ENCODE measurements around the gene RASSF5. TPM values are rescaled to one million over a fixed set of nuclear protein-coding genes. Genes with fewer than 3 reads are reported as not detected.

The RASSF5 gene
- total and polyA plus RNA-seq, 10 of the 15 experiments (the other 5 are each of a cell fraction or from before 2014, with no cell fraction given), result 14.0 to 89.6 (median 68.9) TPM

GRCh38 chr1:206526064-206526911 is 19.0 kb downstream of the RASSF5 start:
- ChIA-PET SMC1A (ENCODE audit: uncharacterized antibody, unreplicated experiment) (interaction anchor here (0.8 to 1.5 kb wide), 3 partner anchors 41 to 58 kb away, joined by 3 to 4 read pairs (median 3); partner anchors contain the start of gene IKBKE), POLR2A (no interaction called here), CTCF (interaction anchor here (1.0 to 1.3 kb wide), 2 partner anchors 17 to 18 kb away, joined by 3 read pairs; no protein-coding TSS in a partner anchor), RAD21 (ENCODE audit: unreplicated experiment) (no interaction called here)
- Histone ChIP-seq H4K20me1 (ENCODE audit: control insufficient read depth, insufficient read depth) (no peaks in the 10 kb centered on the region), H3K9me3 (replicated peaks; ENCODE audit: control insufficient read depth, insufficient read depth, low read length) (no peaks in the 10 kb centered on the region), H3K4me3 (no peak overlapping the region), H2AFZ (ENCODE audit: control insufficient read depth, low read depth, low read length) (no peak overlapping the region), H3K27ac (ENCODE audit: control insufficient read depth, insufficient read depth) (no peak overlapping the region), H3K9ac (ENCODE audit: control insufficient read depth, insufficient read depth, low read length) (no peak overlapping the region), H3K27me3 (replicated peaks in 1 of 2; ENCODE audit: control insufficient read depth in 2 of 2, insufficient read depth in 2 of 2, low read length in 1 of 2) (no peaks in the 10 kb centered on the region), H3K79me2 (ENCODE audit: control insufficient read depth, insufficient read depth, low read length) (no peaks in the 10 kb centered on the region), H3K4me1 (ENCODE audit: control insufficient read depth, insufficient read depth, low read length) (no peaks in the 10 kb centered on the region), H3K36me3 (ENCODE audit: control insufficient read depth in 2 of 2, insufficient read depth in 2 of 2, low read length in 1 of 2) (no peaks in the 10 kb centered on the region; a peak in 1 of 4 replicates), H3K4me2 (ENCODE audit: control insufficient read depth, insufficient read depth) (no peak overlapping the region)
- DNase-seq (ENCODE audit: low read depth, low spot score), result no peak
- ATAC-seq, result no peak
- in situ Hi-C loops (cut with MboI) (no loop called here), intact Hi-C loops (cut with micrococcal nuclease; ENCODE audit: unreplicated experiment) (no loop called here)
- 40% methylated on average over 6 of the region's 6 CpGs for WGBS (ENCODE audit: insufficient coverage, insufficient replicate concordance, low lambda C conversion rate, missing lambda C conversion rate)
- FAIRE-seq, result no peak
- no TSS peak for BruUV-seq (replicated peaks)
- TF ChIP-seq MEF2A (IDR thresholded peaks at IDR 0.05; ENCODE audit: insufficient read depth, low read depth, low read length), result no peak
- no peak for TF ChIP-seq CBX3 (IDR thresholded peaks at IDR 0.05; ENCODE audit: borderline replicate concordance, low read depth)
- TF ChIP-seq BCL11A (IDR thresholded peaks at IDR 0.05; ENCODE audit: low read depth, low read length), result no peak
- TF ChIP-seq BACH1 (IDR thresholded peaks at IDR 0.05; ENCODE audit: borderline replicate concordance), result no peak
- TF ChIP-seq RCOR1 (conservative IDR thresholded peaks at IDR 0.05; ENCODE audit: low read depth, low read length), result no peak
- no peak for TF ChIP-seq NFXL1 (IDR thresholded peaks at IDR 0.05; ENCODE audit: borderline replicate concordance)
- no peak for TF ChIP-seq STAT1 (conservative IDR thresholded peaks at IDR 0.05)
- TF ChIP-seq POLR2AphosphoS5 (IDR thresholded peaks at IDR 0.05; ENCODE audit: low read length), result no peak
- no peak for TF ChIP-seq SMAD5 (IDR thresholded peaks at IDR 0.05; ENCODE audit: low read depth)
- TF ChIP-seq NFYA (IDR thresholded peaks at IDR 0.05; ENCODE audit: borderline replicate concordance, low read depth, low read length), result no peak
